Measurements from ENCODE around the gene NDEL1. TPM values are rescaled to one million over a fixed set of nuclear protein-coding genes. Genes with fewer than 3 reads are reported as not detected.

The NDEL1 gene
- total and polyA plus RNA-seq, 9 donors, result 31.2 to 52.6 (median 44.5) TPM

DNA sequence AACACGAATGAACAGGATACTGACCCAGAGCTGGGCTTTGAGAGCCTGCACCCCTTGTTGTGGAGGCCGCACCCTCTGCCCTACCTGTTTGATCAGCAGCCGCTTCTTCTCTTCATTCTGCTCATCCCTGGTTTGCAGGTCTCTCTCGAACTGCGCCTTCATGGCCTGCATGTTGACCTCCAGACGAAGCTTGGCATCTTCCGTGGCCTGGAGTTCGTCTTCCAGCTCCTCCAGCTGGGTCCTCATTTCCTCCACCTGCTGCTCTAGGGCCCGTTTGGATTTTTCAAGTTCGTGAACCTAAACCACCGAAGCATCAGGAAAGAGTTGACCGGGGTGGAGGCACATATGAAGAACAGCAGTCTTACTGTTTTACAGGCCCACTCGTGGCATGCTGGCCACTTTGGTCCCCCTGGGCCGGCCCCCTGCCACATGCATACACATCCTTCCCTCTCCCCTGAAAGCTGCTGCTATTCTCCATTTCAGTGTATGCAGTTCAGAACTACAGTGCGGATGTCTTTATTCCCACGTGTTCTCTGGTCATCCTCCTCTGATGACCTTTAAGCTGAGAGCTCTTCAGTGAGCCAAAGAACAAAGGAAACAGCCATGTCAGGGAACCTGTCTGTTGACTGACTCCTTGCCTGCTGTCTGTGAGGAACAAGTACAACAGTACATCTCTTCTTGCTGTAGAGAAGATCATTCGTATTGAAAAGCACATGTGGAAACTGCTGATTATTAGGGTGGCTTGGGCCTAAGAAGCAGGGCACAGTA lies 54.8 kb downstream of the NDEL1 start:
- Histone ChIP-seq H3K9me3 (replicated peaks; ENCODE audit: control insufficient read depth, low read depth, low read length) (peaks cover 2% of the 10 kb centered on the region), H3K4me3 (ENCODE audit: low read length) (no peak overlapping the region), H3K27ac (ENCODE audit: low read length) (no peak overlapping the region), H3K27me3 (ENCODE audit: control insufficient read depth, insufficient read depth, low read length) (no peaks in the 10 kb centered on the region), H3K36me3 (ENCODE audit: control insufficient read depth, insufficient read depth, low read length) (peaks cover 76% of the 10 kb centered on the region), H3K4me1 (ENCODE audit: control insufficient read depth, insufficient read depth, low read length) (no peaks in the 10 kb centered on the region)
- no peak for DNase-seq
- 86% methylated on average over 15 of the region's 17 CpGs for WGBS (ENCODE audit: insufficient coverage)

DNA sequence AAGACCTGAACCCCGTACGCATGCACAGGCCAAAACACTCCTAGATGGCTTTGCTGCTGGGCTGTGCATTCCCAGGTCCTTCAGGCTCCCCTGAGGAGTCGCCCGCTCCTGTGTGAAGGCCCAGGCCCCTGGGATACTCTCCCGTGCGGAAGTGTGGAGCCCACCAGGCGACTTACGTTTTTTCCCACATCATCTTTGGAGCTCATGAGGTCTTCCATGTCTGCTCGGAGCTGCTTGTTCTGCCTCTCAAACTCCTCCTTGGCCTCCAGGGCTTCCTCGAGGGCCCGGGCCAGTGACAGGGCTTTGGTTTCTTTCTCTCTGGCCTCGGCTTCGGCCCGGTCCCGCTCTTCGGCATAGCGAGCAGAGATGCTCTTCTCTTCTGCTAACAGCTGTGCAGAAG lies 56.4 kb downstream of the NDEL1 start:
- WGBS (ENCODE audit: insufficient coverage), result 94% methylated on average over 9 of the region's 17 CpGs
- no peak overlapping the region for H3K4me3 ChIP-seq (ENCODE audit: low read length)
- H3K9me3 ChIP-seq (replicated peaks; ENCODE audit: control insufficient read depth, low read depth, low read length), result no peaks in the 10 kb centered on the region
- no peaks in the 10 kb centered on the region for H3K27me3 ChIP-seq (ENCODE audit: control insufficient read depth, insufficient read depth, low read length)
- no peaks in the 10 kb centered on the region for H3K4me1 ChIP-seq (ENCODE audit: control insufficient read depth, insufficient read depth, low read length)
- no peak overlapping the region for H3K27ac ChIP-seq (ENCODE audit: low read length)
- DNase-seq, result no peak
- peaks cover 79% of the 10 kb centered on the region for H3K36me3 ChIP-seq (ENCODE audit: control insufficient read depth, insufficient read depth, low read length)

- no peak overlapping the region for H3K27ac ChIP-seq (ENCODE audit: low read length)
- 83% methylated on average over 9 of the region's 12 CpGs for WGBS (ENCODE audit: insufficient coverage)
- peaks cover 72% of the 10 kb centered on the region for H3K36me3 ChIP-seq (ENCODE audit: control insufficient read depth, insufficient read depth, low read length)
Measured at GRCh38 chr17:8494021-8494420, 58.3 kb downstream of the NDEL1 start.

GRCh38 chr17:8494506-8495111 lies 58.9 kb downstream of the NDEL1 start:
- Histone ChIP-seq H3K27me3 (ENCODE audit: control insufficient read depth, insufficient read depth, low read length) (no peaks in the 10 kb centered on the region), H3K36me3 (ENCODE audit: control insufficient read depth, insufficient read depth, low read length) (peaks cover 78% of the 10 kb centered on the region), H3K4me1 (ENCODE audit: control insufficient read depth, insufficient read depth, low read length) (no peaks in the 10 kb centered on the region), H3K4me3 (ENCODE audit: low read length) (no peak overlapping the region), H3K27ac (ENCODE audit: low read length) (no peak overlapping the region), H3K9me3 (replicated peaks; ENCODE audit: control insufficient read depth, low read depth, low read length) (no peaks in the 10 kb centered on the region)
- DNase-seq, result no peak
- 88% methylated on average over 7 of the region's 8 CpGs for WGBS (ENCODE audit: insufficient coverage)

More at GRCh38 chr17:8494021-8494420, 58.3 kb downstream of the NDEL1 start:
- Histone ChIP-seq H3K9me3 (replicated peaks; ENCODE audit: control insufficient read depth, low read depth, low read length) (no peaks in the 10 kb centered on the region), H3K4me3 (ENCODE audit: low read length) (no peak overlapping the region), H3K4me1 (ENCODE audit: control insufficient read depth, insufficient read depth, low read length) (no peaks in the 10 kb centered on the region), H3K27me3 (ENCODE audit: control insufficient read depth, insufficient read depth, low read length) (no peaks in the 10 kb centered on the region)
- DNase-seq, result no peak

- H3K4me1 ChIP-seq (ENCODE audit: control insufficient read depth, insufficient read depth, low read length), result no peaks in the 10 kb centered on the region
- no peak for DNase-seq
- no peaks in the 10 kb centered on the region for H3K27me3 ChIP-seq (ENCODE audit: control insufficient read depth, insufficient read depth, low read length)
- H3K9me3 ChIP-seq (replicated peaks; ENCODE audit: control insufficient read depth, low read depth, low read length), result no peaks in the 10 kb centered on the region
- no CpG with 5 or more reads among the region's 13 CpGs for WGBS (ENCODE audit: insufficient coverage)
- no peak overlapping the region for H3K27ac ChIP-seq (ENCODE audit: low read length)
- no peak overlapping the region for H3K4me3 ChIP-seq (ENCODE audit: low read length)
- H3K36me3 ChIP-seq (ENCODE audit: control insufficient read depth, insufficient read depth, low read length), result peaks cover 77% of the 10 kb centered on the region
Measured at GRCh38 chr17:8496081-8496480, 60.4 kb downstream of the NDEL1 start.

DNA sequence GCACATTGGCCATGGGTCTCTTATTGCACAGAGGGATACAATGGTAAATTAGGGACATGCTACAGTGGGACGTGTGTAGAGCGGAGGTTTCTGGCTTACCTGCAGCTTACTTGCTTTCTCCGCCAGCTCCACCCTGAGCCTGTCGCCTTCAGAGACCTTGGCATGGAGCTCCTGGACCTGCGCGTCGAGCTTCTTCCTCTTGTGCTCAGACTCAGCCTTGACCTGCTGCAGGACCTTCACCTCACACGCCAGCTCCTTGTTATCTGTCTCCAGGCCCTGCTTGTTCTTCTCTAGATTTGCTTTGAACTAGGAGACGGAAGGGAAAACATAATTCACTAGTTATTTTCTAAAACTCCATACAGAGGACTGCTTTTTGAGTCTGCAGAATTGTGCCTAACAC lies 63.5 kb downstream of the NDEL1 start:
- Histone ChIP-seq H3K9me3 (replicated peaks; ENCODE audit: control insufficient read depth, low read depth, low read length) (no peaks in the 10 kb centered on the region), H3K4me3 (ENCODE audit: low read length) (no peak overlapping the region), H3K27me3 (ENCODE audit: control insufficient read depth, insufficient read depth, low read length) (no peaks in the 10 kb centered on the region), H3K36me3 (ENCODE audit: control insufficient read depth, insufficient read depth, low read length) (peaks cover 62% of the 10 kb centered on the region), H3K4me1 (ENCODE audit: control insufficient read depth, insufficient read depth, low read length) (peaks cover 16% of the 10 kb centered on the region), H3K27ac (ENCODE audit: low read length) (no peak overlapping the region)
- no peak for DNase-seq
- 89% methylated on average over 8 of the region's 9 CpGs for WGBS (ENCODE audit: insufficient coverage)

DNA sequence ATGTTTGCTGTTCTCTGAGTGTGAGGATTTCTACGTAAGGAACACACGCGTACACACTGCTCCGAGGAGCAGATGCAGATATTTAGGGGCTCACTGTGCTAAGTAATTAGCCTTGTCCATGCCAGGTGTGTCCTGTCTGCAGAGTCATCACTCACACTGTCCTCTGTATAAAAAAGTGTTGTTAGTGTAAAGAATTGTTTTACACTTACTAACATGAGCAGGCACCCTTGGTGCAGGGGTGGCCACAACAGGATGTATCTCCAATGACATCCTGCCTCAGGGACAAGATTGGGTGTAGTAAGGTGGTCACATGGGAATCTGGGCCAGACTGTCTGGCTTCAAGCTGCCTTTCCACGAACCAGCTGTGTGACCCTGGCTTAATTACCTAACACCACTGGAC lies 63.9 kb downstream of the NDEL1 start:
- Histone ChIP-seq H3K36me3 (ENCODE audit: control insufficient read depth, insufficient read depth, low read length) (peaks cover 63% of the 10 kb centered on the region), H3K4me3 (ENCODE audit: low read length) (no peak overlapping the region), H3K4me1 (ENCODE audit: control insufficient read depth, insufficient read depth, low read length) (peaks cover 16% of the 10 kb centered on the region), H3K27me3 (ENCODE audit: control insufficient read depth, insufficient read depth, low read length) (no peaks in the 10 kb centered on the region), H3K9me3 (replicated peaks; ENCODE audit: control insufficient read depth, low read depth, low read length) (no peaks in the 10 kb centered on the region), H3K27ac (ENCODE audit: low read length) (no peak overlapping the region)
- DNase-seq, result no peak
- 90% methylated on average over 5 of the region's 5 CpGs for WGBS (ENCODE audit: insufficient coverage)

DNA sequence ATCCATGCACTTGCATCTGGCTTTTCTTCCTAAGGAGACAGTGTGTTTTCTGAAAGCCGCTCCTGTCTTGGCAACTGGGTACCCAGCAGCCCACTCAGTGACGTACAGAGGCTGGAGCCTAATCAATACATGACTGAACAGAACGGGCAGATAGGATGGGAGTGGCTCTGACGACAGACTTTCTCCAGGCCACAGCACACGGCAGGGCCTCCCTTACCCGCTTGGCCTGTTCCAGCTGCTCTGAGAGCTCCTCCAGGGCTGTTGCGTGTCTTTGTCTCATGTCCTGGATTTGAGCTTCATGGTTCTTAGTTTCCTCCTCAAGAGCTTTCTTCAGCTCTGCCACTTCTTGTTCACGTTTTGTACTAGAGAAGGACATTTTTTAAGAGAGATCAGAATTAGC lies 64.9 kb downstream of the NDEL1 start:
- Histone ChIP-seq H3K36me3 (ENCODE audit: control insufficient read depth, insufficient read depth, low read length) (peaks cover 61% of the 10 kb centered on the region), H3K27ac (ENCODE audit: low read length) (no peak overlapping the region), H3K9me3 (replicated peaks; ENCODE audit: control insufficient read depth, low read depth, low read length) (no peaks in the 10 kb centered on the region), H3K4me1 (ENCODE audit: control insufficient read depth, insufficient read depth, low read length) (peaks cover 20% of the 10 kb centered on the region), H3K27me3 (ENCODE audit: control insufficient read depth, insufficient read depth, low read length) (no peaks in the 10 kb centered on the region), H3K4me3 (ENCODE audit: low read length) (no peak overlapping the region)
- WGBS (ENCODE audit: insufficient coverage), result 90% methylated on average over 5 of the region's 8 CpGs
- no peak for DNase-seq

DNA sequence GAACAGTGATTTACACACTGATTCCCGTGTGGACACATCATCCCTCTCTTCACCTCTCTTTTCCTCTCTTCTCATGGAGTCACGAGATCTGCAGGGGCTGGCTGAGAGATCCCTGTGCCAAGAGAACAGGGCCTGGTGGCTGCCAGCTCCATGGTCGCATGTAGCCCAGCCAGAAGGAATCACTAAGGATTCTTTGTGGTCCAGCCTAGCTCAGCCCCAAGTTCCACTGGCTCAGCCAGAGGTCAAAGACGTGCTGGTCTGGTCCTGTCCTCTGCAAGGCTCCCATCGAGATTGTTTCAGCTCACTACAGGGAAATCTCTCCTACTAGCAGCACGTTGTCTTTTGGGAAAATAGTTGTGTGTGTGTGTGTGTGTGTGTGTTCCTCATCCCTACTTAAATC lies 66.4 kb downstream of the NDEL1 start:
- Histone ChIP-seq H3K4me1 (ENCODE audit: control insufficient read depth, insufficient read depth, low read length) (peaks cover 20% of the 10 kb centered on the region), H3K4me3 (ENCODE audit: low read length) (no peak overlapping the region), H3K27me3 (ENCODE audit: control insufficient read depth, insufficient read depth, low read length) (no peaks in the 10 kb centered on the region), H3K36me3 (ENCODE audit: control insufficient read depth, insufficient read depth, low read length) (peaks cover 52% of the 10 kb centered on the region), H3K9me3 (replicated peaks; ENCODE audit: control insufficient read depth, low read depth, low read length) (no peaks in the 10 kb centered on the region), H3K27ac (ENCODE audit: low read length) (peak overlapping the region; percentile 38)
- 50% methylated on average over 3 of the region's 6 CpGs for WGBS (ENCODE audit: insufficient coverage)
- peak; percentile 46 for DNase-seq

DNA sequence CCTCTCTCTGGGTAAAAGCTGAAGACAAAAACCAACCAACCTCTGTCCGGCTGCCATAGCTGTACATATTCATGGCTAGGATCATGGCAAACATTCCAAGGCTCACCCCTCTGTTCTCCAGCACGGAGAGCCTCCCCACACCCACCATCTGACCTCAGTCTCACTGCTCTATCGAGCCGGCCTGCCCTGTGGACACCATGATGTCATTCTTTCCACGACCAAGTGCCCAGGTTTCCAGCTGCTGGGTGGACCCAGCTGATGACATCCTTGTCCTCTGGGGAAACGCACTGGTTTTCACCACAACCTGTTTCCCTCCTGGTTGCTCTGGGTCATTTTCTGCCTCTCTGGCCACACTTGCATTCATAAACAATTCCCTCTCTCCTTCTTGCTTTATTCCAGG lies 67.7 kb downstream of the NDEL1 start:
- no peak overlapping the region for H3K4me3 ChIP-seq (ENCODE audit: low read length)
- H3K27ac ChIP-seq (ENCODE audit: low read length), result peak overlapping the region; percentile 80
- DNase-seq, result peak; percentile 91
- H3K9me3 ChIP-seq (replicated peaks; ENCODE audit: control insufficient read depth, low read depth, low read length), result no peaks in the 10 kb centered on the region
- H3K36me3 ChIP-seq (ENCODE audit: control insufficient read depth, insufficient read depth, low read length), result peaks cover 62% of the 10 kb centered on the region
- H3K4me1 ChIP-seq (ENCODE audit: control insufficient read depth, insufficient read depth, low read length), result peaks cover 20% of the 10 kb centered on the region
- no peaks in the 10 kb centered on the region for H3K27me3 ChIP-seq (ENCODE audit: control insufficient read depth, insufficient read depth, low read length)
- WGBS (ENCODE audit: insufficient coverage), result 28% methylated on average over 6 of the region's 6 CpGs

All from muscle of leg (tissue), 11 donors.